Choroid plexus epithelial cell (primary cell): ENCODE measurements around the gene AMPD1.

Experiments used
- DNase-seq: peaks from one replicate; pipeline ENCODE4 v3.0.0-alpha.2; 2010; ENCODE audit warnings: low read depth
- H3K4me3 ChIP-seq: 2 replicates; pipeline ENCODE4 v1.5.1; 2011; ENCODE audit warnings: low read depth, mild to moderate bottlenecking, control low read depth, low read length, moderate library complexity
- CTCF ChIP-seq: conservative IDR thresholded peaks from 2 replicates; pipeline ENCODE4 v1.5.1; 2011; ENCODE audit warnings: low read depth, mild to moderate bottlenecking, control low read depth, inconsistent platforms, low read length, moderate library complexity

AMPD1 gene

DNA sequence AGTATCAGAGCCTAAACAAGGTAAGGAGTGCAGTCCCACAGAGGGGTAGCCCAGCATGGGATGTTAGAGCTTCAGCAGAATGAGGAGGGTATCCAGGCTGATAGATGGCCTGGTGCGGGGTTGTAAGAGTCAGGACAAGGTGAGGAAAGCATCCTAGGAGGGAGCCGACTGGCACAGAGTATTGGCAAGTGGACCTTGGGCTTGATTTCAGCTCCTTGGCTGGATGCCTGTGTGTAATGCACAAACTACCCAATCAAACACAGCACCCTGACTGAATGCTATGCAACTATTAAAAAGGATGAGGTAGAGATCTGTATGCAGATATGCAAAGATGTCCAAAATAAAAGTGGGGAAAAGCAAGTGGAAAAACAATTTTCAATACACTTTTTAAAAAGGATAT lies 43.5 kb downstream of the AMPD1 start:
- H3K4me3 ChIP-seq = no peak overlapping the region
- no peak for DNase-seq
- no peak for TF ChIP-seq CTCF

DNA sequence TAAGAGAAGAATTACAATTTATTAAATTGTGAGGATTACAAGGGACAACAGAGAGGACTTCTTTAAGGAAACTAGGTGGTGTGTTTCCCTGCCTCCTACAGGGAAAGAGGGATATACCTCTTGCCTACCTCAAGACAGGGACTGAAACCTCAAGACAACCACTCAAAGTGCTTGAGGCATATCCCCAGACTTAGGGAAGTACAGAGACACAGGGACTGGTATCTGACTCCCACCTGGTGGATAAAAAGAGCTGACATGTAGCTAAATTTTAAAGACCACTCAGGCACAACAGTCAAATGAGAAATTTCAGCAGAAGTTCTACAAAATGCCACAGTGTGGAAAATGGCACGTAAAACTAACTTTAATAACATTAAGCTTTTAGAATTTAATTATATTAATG lies 46.8 kb downstream of the AMPD1 start:
- no peak overlapping the region for H3K4me3 ChIP-seq
- TF ChIP-seq CTCF = no peak
- DNase-seq = no peak

- H3K4me3 ChIP-seq = no peak overlapping the region
- no peak for TF ChIP-seq CTCF
- no peak for DNase-seq
Observed at GRCh38 chr1:114641377-114641776, 54.0 kb downstream of the AMPD1 start.

DNA sequence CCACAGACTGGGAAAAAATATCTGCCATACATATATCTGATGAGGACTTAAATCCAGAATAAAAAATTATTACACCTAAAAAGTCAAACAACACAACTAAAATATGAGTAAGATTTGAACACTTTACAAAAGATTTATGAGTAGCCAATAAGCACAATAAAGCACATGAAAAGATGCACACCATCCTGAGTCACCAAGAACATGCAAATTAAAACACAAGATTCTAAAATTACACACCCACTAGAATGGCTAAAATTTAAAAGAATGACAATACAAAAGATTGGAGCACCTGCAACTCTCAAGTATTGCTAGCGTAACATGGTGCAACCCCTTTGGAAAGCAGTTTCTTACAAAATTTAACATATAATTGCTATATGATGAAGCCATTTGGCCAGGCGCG lies 56.4 kb downstream of the AMPD1 start:
- no peak overlapping the region for H3K4me3 ChIP-seq
- DNase-seq = no peak
- TF ChIP-seq CTCF = no peak

DNA sequence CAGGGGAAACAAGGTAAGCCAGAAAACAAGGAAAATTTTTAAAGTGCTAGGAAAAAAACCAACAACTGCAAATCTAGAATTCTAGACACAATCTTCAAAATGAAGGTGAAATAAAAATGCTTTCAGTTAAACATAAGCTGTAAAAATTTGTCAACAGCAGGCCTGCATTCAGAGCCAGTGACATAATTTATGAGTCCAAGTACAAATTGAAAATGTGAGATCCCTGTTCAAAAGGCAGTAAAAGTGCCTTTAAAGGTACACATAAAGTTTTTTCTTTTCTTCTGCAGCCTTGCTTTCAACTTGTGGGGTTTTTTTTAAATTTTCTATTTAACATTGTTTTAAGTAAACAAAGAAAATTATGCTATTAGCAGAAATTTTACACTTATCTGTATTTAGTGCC lies 62.9 kb downstream of the AMPD1 start:
- TF ChIP-seq CTCF = no peak
- DNase-seq = no peak
- no peak overlapping the region for H3K4me3 ChIP-seq

DNA sequence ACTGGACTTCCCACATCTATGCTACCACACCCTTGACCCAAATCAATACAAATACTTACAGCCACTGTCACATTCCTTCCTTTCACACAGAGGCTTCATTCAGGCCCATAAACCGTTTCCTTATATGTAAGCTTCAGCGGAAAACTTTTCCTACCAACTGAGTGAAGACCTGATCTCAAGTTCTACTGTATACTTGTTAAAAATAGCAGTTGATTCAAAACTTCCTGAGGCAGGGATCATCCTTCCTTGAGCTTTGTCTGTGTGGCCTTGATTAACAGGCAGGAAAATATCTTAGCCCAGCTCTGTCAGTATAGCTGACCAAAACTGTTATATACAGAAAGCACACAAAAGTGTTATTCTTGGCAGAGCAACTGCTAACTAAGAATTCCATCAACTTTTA lies 68.2 kb downstream of the AMPD1 start:
- no peak for TF ChIP-seq CTCF
- H3K4me3 ChIP-seq = no peak overlapping the region
- DNase-seq = no peak

- H3K4me3 ChIP-seq = no peak overlapping the region
- TF ChIP-seq CTCF = no peak
- no peak for DNase-seq
Observed at GRCh38 chr1:114623364-114623763, 72.0 kb downstream of the AMPD1 start.
